GM10847 (cell line): ENCODE measurements around the gene C10orf105.

Experiments used
- POLR2A ChIP-seq: IDR thresholded peaks from 2 replicates; pipeline ENCODE4 v1.6.1; 2011; ENCODE audit not compliant: insufficient read length; ENCODE audit errors: extremely low read depth

The C10orf105 gene, protein sequence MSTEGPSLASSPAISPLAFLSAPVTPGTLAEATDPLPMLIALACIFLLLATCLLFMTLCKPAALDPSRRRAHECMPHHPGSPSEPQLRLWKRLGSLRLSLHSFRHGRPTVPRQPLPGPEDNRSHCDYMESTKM

GRCh38 chr10:71719464-71720201, at the start of gene C10orf105:
TSS of gene C10orf105 (minus strand) at chr10:71719778. CDS start at chr10:71716337, 3,441 bp downstream.
- TF ChIP-seq POLR2A, result no peak

GRCh38 chr10:71767420-71768035, 48.0 kb upstream of the C10orf105 start:
- no peak for TF ChIP-seq POLR2A

- no peak for TF ChIP-seq POLR2A
Observed at GRCh38 chr10:71766717-71767419, 47.3 kb upstream of the C10orf105 start.

DNA sequence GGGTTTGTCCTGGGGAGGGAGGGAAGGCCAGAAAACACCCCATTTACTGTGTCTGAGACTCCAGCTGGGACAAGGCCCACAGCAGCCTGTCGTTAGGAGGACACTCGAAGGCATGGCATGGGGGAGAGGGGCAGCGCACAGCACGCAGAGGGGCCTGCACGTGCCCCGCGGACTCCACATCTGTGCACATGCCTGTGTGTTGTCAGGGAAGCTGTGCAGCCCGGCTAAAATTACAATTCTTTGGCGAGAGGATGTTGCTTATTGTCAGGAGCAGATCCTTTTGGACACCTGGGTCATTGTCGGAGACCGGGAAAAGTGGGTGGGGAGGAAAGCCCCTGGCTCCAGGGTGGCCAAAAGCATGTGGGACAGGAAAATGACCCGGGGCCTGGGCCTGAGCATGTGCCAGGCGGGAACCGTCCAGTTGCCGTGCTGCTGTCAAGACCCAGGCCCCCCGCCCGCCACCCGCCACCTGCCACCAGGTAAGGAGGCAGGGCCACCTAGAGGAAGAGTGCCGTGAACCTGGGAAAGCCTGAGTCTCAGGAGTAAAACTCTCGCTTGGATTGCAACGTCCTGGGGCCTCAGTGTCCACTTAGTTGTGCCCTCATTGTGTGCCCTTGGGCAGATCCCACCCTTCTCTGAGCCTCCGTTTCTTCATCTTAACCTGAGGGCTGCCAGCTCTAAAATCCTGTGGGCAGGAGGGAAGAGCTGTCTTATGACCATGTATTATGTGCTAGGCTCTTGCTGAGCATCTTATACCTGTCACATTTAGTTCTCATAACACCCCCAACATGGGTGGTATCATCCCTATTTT, 46.5 kb upstream of the C10orf105 start:
- TF ChIP-seq POLR2A, result no peak

GRCh38 chr10:71765176-71765904, 45.8 kb upstream of the C10orf105 start:
- TF ChIP-seq POLR2A, result no peak

GRCh38 chr10:71763352-71764127, 44.0 kb upstream of the C10orf105 start:
- TF ChIP-seq POLR2A, result no peak

DNA sequence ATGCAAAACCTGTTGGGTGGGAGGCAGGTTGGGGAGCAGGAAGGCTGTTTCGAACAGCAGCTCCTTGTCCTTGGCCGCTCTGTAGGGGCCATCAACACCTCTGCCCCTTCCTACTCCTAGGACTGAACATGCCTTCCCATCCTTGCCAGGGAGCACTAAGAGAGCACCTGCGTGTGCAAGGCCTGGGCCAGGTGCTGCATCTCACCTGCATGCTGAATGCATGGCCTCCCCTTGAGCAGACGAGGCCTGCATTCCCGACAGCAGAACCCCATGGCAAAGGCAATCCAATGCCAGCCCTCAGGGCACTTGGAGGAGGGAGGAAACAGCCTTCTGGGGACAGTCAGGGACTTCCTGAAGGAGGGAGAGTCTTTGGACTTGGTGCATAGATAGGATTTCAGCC, 42.7 kb upstream of the C10orf105 start:
- no peak for TF ChIP-seq POLR2A

- TF ChIP-seq POLR2A, result no peak
Observed at GRCh38 chr10:71761541-71762113, 42.0 kb upstream of the C10orf105 start.

GRCh38 chr10:71761105-71761511, 41.5 kb upstream of the C10orf105 start:
- no peak for TF ChIP-seq POLR2A

DNA sequence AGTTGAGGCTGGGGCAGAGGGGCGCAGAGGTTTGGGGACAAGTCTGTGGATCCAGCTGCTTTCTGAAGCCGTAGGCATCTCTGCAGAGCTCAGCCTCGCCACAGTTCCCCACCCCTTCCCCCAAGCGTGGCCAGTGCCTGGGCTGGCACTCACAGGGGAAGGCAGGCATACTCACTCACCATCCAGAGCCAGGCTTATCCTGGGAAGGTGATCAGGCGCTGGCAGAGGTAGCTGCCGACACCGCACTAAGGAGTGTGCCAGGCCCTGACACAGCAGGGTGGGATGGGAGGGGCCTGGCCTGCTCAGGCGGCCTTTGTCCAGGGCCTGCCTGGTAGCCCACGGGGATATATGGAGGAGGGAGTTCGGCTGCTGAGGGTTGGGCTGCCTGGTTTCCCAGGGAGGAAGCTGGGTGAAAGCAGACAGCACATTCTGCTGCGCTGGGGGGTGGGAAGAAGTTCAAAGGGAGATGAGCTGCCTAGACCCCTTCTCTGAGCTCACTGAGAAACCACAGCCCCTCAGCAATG, 37.9 kb upstream of the C10orf105 start:
- no peak for TF ChIP-seq POLR2A

DNA sequence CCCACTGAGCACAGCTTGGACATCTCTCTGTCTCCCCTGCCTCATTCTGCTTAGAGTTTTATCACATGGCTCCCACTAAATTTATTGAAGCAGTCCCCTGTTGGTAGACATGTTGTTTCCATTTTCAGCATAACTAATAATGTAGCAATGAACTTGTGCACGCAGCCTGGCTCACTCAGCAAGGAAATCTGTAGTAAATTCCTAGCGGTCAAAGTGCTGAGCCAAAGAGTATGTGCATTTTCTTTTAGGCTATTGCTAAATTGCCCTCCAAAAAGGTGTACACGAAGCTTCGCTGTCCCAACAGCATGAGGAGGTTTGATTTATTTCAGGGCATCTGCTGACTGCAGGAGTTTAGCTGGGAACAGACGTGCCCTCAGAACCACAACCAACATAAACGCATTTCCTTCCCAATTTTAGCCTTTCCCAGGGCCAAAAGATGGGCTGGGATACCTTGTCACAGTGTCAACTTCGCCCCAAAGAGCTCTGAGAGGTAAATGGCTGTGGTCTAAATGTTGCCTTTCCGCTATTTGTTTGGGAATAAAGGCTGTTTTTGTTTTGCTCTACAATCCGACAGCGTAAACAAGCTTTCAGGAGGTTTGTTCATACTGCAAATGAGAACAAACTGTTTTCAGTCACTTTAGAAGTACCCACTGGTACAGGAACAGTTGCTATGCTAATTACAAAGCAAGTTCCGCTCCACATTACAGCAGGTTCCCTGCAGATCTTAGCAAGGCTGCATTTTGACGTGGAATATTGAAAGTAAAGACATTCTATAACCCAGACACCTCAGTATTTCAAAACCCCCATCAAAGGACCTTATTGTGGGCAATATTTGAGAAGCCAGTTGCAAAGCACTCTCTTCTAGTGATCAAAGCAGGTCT, 37.0 kb upstream of the C10orf105 start:
- no peak for TF ChIP-seq POLR2A
